ENCODE results near the gene RASGRF2.
A peak's percentile ranks its signal among the peaks of the same experiment; 100 is the strongest.
"Not testable (repeated sequence)": the region's sequence is repeated elsewhere in the genome, so short reads cannot be mapped to it uniquely, and the experiment has no call there.

RASGRF2 gene

GRCh38 chr5:81021951-81022687 is 62.0 kb downstream of the RASGRF2 start:
- DNase-seq: peak; percentile 65

- DNase-seq: peak; percentile 60
Observed at GRCh38 chr5:81022688-81023084, 62.5 kb downstream of the RASGRF2 start.

DNA sequence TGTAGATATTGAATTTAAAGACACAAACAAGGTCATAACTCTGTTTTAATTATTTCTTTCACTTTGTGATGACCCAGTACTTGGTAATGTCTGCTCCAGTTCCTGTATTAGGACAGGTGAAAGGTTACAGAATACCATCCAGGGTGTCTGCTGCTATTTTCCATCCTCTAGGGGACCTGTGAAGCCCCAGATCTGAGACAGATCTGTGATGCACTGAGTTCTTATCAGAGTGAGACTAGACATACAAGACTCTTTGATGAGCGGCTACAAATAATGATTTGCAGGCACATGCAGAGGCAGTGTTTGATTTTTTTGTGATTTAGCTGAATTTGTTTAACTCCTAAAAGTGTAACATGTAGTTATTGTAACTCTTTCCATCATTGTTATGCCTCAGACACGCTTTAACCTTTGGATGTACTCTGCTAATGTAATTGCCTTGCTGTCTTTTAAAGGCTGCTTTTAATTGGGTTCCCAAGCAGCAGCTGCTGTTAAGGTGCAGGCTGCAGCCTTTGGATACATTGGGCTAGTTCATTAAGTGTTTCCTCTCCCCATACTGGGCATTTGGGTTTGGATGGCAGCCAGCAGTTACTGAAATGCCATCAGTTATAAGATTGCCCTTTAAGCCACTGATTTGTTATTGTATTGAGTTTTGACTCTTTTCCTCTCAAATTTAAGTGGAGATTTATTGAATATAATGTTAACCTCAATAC is 63.3 kb downstream of the RASGRF2 start:
- no peak for DNase-seq

DNA sequence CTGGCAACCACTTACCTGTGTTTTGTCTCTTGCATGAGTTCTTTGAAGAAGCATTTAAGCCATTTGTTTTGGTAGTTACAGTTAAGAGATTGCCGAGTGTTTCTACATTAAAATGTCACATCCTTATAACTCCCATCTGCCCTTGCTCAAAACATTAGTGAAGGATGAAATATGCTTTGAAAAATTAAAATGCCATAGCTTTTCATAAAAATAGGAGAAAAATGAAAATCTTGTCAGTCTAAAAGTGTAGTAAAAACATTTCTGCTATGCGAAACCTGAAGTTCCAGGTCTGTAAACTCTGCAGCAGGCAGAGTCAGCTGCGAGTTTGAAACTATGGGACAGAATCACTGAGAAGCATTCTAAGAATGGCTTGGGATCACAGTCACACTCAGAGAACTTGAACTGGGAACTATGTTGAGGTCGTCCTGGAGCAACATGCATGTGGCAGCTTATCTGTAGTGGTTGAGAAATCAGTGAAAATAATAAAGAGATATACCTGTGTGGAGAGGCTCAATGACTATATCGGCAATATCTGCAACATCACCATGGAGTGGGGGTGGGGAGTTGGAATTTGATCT is 67.4 kb downstream of the RASGRF2 start:
- peak; percentile 60 for DNase-seq

- DNase-seq: not testable (repeated sequence)
Observed at GRCh38 chr5:81028888-81029287, 68.7 kb downstream of the RASGRF2 start.

DNA sequence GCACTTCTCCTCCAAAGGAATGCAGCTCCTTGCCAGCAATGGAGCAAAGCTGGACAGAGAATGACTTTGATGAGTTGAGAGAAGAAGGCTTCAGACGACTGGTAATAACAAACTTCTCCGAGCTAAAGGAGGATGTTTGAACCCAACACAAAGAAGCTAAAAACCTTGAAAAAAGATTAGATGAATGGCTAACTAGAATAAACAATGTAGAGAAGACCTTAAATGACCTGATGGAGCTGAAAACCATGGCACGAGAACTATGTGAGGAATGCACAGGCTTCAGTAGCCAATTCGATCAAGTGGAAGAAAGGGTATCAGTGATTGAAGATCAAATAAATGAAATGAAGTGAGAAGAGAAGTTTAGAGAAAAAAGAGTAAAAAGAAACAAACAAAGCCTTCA is 69.6 kb downstream of the RASGRF2 start:
- not testable (repeated sequence) for DNase-seq

DNA sequence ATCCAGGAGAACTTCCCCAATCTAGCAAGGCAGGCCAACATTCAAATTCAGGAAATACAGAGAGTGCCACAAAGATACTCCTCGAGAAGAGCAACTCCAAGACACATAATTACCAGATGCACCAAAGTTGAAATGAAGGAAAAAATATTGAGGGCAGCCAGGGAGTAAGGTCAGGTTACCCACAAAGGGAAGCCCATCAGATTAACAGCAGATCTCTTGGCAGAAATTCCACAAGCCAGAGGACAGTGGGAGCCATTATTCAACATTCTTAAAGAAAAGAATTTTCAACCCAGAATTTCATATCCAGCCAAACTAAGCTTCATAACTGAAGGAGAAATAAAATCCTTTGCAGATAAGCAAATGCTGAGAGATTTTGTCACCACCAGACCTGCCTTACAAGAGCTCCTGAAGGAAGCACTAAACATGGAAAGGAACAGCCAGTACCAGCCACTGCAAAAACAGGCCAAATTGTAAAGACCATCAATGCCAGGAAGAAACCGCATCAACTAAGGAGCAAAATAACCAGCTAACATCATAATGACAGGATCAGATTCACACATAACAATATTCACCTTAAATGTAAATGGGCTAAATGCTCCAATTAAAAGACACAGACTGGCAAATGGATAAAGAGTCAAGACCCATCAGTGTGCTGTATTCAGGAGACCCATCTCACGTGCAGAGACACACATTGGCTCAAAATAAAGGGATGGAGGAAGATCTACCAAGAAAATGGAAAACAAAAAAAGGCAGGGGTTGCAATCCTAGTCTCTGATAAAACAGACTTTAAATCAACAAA is 70.3 kb downstream of the RASGRF2 start:
- DNase-seq: not testable (repeated sequence)

- DNase-seq: no peak
Observed at GRCh38 chr5:81035522-81035921, 75.4 kb downstream of the RASGRF2 start.

- no peak for DNase-seq
Observed at GRCh38 chr5:81038495-81038894, 78.3 kb downstream of the RASGRF2 start.

DNA sequence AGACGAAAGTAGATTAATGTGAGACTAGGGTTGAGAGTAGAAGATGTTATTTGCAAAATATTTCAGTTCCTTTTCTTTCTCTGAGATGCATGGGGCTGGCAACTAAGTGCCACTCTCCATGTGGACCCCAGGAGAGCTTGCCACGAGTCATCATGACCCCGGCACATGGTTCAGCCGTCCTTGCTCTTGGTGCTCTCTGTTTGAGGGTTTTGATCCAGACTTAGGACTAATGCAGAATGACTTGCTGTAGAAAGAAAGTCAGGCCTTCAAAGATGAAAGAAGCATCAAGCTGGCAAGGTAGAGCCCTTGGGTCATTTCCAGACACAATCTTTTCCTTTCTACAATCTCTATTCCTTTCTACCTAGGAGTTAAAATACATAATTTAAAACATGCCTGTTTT is 84.7 kb downstream of the RASGRF2 start:
- no peak for DNase-seq

DNA sequence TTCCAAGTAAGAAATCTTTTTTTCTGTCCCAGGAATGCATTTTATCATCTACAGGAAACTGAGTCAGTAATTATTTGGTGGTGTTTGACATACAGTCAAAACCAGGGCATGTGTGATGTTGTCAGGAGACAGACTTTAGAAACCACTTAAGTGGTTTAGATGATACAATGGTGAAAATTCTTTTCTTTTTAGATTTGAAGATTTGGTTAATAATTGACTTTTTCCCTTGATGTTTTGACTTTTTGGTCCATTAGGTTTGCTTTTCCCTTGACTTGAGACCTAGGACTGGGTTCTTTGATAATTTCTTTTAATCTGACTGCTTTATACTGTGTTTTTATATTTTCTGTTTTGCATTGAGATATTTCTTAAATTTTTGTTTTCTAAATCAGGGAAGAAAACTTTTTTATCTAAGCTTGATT is 85.2 kb downstream of the RASGRF2 start:
- DNase-seq: no peak

DNA sequence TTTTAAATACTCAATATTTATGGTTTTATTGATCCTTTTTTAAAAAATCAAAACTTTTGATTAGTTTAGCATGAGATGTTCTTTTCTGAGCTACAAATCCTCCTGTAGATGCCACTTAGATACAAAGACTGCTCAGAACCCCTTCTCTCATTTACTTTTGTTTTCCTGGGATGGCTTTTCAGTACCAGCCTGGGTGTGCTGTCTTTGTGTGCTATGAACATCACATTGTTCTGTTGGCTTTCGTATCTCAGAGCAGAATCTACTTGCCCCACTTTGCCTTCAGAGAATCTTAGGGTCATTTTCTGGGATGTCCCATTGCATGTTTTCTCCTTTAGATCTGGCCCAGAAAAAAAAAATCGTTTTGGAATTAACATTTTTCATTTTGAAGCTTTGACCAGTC is 85.9 kb downstream of the RASGRF2 start:
- no peak for DNase-seq

GRCh38 chr5:81052325-81052724 is 92.2 kb downstream of the RASGRF2 start:
- no peak for DNase-seq

DNA sequence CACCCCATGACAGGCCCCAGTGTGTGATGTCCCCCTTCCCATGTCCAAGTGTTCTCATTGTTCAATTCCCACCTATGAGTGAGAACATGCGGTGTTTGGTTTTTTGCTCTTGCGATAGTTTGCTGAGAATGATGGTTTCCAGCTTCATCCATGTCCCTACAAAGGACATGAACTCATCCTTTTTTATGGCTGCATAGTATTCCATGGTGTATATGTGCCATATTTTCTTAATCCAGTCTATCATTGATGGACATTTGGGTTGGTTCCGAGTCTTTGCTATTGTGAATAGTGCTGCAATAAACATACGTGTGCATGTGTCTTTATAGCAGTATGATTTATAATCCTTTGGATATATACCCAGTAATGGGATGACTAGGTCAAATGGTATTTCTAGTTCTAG is 93.1 kb downstream of the RASGRF2 start:
- DNase-seq: not testable (repeated sequence)

- DNase-seq: no peak
Observed at GRCh38 chr5:81058121-81058520, 98.0 kb downstream of the RASGRF2 start.

GRCh38 chr5:81065492-81065891 is 105.3 kb downstream of the RASGRF2 start:
- no peak for DNase-seq

GRCh38 chr5:81066102-81066501 is 105.9 kb downstream of the RASGRF2 start:
- no peak for DNase-seq

GRCh38 chr5:81067406-81067805 is 107.2 kb downstream of the RASGRF2 start:
- no peak for DNase-seq

GRCh38 chr5:81068063-81068462 is 107.9 kb downstream of the RASGRF2 start:
- no peak for DNase-seq

GRCh38 chr5:81068635-81069034 is 108.5 kb downstream of the RASGRF2 start:
- no peak for DNase-seq

DNA sequence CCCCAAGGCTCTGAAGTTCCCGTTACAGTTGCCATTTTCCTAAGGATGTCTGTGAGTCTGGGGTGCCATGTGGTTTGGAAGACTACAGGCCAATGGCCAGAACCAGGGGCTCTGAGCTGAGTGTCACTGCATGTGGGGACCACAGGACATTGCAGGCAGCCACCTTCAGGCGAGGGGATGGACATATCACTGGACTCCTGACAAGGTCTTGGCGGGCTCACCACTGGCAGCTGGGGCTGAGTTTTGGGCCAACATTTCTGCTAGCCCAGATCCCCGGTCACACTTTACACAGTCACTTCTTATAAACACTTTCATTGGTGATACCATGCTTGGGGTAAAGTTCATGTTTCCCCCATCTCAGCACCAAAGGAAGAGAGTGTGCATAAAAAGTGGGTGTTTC is 109.8 kb downstream of the RASGRF2 start:
- DNase-seq: no peak

- DNase-seq: no peak
Observed at GRCh38 chr5:81070571-81071255, 110.5 kb downstream of the RASGRF2 start.

DNA sequence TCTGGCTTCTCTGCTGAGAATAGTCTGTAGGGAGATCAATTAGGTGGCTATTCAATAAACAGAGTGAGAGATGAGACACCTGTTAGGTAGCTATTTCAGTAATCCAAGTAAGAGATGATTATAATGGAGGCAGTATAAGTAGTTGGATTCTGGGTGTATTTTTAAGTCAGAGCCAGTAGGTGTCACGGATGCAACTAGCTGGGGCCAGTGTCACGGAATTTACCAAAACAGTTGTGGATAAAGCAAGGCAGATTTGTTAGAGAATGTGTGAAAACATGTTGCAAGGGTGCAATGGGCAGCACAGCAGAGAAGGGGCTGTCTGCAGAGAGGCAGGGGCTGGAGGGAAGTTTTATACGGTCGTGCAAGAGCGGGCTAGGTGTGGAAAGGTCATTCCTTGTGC is 114.9 kb downstream of the RASGRF2 start:
- no peak for DNase-seq

Data from islet precursor cell (in vitro differentiated cells).